Ecto neural progenitor cell (in vitro differentiated cells): Measurements from ENCODE around the gene ALPL.

ENCODE experiments used
- DNase-seq: peaks from one replicate; pipeline ENCODE4 v3.0.0-alpha.2; 2018; ENCODE audit warnings: low spot score

The ALPL gene

GRCh38 chr1:21530368-21531016 is 21.3 kb downstream of the ALPL start:
- DNase-seq, result no peak

DNA sequence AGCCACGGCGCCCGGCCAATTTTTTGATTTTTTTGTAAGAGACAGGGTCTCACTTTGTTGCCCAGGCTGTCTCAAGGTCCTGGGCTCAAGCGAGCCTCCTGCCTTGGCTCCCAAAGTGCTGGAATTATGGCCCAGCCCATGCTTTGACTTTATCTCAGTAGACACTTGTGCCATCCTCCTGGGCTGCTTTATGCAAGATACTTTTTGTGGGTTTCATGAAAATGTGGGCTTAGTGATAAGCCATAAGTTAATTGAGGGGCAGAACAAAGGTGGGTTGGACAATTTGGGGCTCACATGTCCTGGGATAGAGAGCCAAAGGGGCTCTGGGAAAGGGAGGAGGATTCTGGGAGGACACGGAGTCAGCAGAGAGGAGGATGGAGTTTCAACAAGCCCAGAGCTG is 22.0 kb downstream of the ALPL start:
- no peak for DNase-seq

GRCh38 chr1:21532496-21532895 is 23.3 kb downstream of the ALPL start:
- DNase-seq, result no peak

DNA sequence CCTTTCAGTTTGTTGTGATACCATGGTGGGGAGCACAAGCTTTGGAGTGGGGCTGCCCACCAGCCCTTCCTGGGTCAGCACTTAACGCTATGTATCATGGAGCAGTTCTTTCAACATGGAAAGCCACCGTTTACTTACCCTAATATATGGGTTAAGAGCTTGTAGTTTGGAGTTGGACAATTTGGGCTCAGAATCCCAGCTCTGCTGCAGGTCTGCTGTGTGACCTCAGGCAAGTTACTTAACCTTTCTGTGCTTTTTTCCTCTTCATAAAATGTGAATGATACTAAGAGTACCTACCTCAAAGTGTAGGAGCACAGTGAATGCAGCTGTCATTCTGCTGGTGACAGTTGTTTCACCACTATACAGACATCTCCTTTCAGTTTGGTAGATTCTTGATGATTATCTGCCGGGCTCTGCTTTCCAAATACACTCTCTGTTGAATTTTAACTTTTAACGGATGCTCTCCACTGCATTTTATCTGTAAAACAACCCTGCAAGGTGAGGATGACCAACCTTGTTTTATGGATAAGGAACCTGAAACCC is 23.8 kb downstream of the ALPL start:
- DNase-seq, result no peak

DNA sequence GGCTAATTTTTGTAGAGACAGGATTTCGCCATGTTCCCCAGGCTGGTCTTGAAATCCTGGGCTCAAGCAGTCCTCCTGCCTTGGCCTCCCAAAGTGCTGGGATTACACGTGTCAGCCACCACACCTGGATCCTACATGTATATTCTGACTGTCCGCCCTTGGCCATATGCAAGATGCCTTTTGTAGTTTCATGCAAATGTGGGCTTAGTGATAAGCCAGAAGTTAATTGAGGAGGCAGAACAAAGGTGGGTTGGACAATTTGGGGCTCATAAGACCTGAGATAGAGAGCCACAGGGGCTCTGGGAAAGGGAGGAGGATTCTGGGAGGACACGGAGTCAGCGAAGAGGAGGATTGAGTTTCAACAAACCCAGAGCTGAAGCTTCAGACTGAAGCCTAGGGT is 24.9 kb downstream of the ALPL start:
- DNase-seq, result no peak

DNA sequence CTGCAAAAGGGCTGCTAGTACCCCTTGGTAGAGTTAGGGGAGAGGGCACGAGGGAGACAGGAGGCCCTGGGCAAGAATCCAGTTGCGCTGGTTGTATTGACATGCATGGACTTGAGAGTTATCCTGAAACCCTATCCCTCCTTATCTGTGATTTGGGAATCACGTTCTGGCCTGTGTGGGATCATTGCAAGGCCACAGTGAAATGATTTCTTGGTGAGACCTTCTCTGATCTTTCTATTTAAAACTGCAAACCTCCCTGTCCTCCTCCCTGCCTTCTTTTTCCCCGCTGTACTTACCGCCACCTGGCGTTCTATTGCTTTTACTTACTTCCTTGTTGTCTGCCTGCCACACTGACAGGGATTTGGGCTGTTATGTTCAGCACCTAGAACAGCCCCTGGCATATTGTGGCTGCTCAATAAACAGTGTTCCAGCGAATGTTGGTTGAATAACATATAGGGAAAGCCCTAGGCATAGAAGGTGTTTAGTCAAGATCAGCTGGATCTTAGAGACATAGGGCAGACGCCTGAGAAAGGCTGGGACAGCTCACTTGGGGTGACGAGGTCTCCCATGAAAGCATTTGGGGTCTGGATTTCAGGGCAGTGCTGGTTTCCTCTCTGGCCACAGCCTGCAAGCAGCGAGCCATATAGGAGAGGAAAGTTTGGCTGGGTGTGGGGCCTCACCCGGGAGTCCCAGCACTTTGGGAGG is 25.6 kb downstream of the ALPL start:
- DNase-seq, result no peak

DNA sequence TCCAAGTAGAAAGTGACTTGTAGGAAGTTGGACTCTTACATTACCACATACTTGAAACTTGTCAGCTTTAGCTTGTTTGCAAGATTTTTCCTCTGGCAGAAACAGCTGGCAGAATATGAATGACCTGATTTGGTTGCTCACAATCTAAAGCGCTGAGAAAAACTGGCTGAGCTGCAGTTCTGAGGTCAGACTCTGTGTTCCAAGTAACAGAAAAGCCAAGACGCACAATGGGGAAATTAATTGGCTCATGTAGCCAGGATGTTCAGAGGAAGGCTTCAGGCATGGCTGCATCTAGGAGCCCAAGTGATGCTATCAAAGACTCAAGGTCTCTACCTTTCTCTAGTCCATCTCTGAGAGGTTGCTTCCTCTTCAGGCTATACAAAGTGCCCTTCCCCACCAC is 27.0 kb downstream of the ALPL start:
- DNase-seq, result no peak

- DNase-seq, result no peak
These were observed 28.3 kb downstream of the ALPL start for GRCh38 chr1:21537511-21537931.

DNA sequence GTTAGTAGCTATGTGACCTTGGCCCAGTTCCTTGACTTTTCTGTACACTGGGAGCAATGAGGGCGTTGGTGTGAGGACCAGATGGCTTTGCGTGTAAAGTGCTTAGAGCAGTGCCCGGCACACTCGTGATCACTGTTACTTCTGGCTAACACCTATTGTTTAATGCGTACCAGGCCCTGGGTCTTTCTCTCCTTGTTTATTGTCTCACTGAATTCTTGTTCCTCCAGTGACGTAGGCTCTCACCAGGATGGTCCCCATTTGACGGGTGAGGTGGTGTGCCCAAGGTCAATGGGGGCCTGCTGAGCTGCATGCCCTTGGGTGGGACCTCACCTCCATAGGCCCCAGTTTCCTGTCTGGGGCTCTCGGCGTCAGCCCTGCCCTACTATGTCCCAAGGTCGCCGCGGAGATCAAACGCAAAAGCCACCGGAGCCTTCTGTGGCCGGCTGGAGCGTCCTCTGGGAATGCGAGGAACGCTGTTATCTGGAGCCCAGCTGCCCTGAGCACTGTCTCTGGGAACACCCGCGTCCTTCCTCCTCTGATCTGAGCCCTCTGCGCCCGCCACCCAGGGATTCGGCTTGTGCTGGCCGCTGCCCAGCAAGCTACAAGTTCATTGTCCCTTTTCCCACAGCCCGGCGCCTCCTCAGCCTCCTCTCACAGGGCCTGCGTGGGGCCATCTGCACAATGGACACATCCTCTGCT is 28.9 kb downstream of the ALPL start:
- no peak for DNase-seq

- peak; percentile 68 for DNase-seq
These were observed 30.7 kb downstream of the ALPL start for GRCh38 chr1:21539933-21540332.

DNA sequence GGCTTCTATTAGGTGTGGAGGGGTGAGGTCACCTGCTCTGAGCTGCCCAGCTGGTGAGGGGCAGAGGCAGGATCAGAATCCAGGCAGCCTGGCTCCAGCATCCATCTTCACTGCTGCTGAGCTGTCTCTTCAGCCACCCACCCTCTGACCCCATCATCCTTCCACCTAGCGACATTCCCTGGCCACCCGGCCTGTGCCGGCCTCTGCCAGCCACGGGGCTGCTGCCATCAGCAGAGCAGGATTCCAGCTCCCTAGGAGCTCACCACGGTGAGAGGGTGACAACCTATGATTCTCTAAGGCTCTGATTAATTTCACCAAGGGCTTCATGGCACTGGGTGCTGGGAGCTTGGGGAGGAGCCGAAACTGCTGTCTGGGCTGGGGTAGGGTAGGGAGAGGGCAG is 32.1 kb downstream of the ALPL start:
- no peak for DNase-seq

- DNase-seq, result no peak
These were observed 32.6 kb downstream of the ALPL start for GRCh38 chr1:21541835-21542234.

- no peak for DNase-seq
These were observed 34.4 kb downstream of the ALPL start for GRCh38 chr1:21543598-21543997.

DNA sequence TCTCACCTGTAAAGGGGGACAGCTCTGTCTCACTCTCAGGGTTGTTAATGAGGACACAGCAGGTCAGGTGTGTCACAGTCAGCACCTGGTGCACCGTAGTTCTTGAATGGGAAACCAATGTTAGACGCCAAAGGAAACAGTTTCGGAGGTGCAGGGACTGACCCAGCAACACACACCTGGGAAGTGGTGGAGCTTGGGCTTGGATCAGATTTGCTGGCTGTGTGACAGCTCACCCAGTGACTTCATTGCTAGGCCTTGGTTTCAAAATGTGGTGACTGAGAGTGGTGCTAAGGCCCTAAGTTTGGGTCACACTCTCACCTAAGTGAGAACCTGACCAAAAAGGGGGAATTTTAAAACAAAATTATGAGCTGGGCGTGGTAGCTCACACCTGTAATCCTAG is 34.9 kb downstream of the ALPL start:
- no peak for DNase-seq

- DNase-seq, result no peak
These were observed 37.1 kb downstream of the ALPL start for GRCh38 chr1:21546122-21546825.

GRCh38 chr1:21547876-21548275 is 38.7 kb downstream of the ALPL start:
- no peak for DNase-seq

DNA sequence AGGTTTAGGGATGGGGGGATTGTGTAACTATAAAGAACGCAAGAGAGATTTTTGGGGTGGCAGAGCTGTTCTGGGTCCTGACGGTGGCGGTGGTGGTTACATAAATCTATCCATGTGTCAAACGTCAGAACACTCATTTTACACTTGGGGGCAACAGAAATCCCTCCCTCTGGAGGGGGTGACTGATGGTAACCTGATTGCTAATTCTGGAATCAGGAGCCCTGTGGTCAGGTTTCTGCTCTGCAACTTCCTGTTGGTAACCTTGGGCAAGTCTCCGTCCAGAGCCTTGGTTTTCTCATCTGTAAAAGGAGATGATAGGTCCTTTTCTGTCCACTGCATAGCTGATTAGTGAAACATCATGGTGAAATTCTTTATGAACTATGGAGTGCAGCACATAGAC is 40.9 kb downstream of the ALPL start:
- no peak for DNase-seq

DNA sequence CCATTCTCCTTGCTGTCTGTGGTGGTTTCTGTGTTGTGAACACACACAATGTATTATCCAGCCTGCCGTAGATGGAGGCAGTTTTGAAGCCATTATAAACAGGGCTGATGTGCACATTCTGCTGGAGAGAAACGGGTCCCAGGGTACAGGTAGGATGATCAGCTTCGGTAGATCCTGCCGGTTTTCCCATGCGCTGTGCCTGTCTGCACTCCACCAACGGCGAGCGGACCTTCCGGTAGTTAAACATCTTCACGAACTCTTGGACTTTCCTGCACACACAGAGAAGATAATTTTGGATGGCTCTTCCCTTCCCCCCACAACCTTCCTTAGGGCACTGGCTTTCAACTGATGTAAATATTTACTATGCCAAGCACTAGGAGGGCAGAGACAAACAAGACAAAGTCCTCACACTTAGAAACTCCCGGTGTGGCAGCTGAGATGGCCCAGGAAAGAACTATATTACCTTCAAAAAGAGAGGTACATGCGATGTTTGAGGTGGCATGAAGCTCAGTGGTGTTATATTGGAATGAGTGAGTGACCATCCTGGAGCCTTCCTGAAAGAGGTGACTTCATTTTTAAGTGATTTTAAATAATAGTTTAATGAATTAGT is 41.7 kb downstream of the ALPL start:
- DNase-seq, result no peak

DNA sequence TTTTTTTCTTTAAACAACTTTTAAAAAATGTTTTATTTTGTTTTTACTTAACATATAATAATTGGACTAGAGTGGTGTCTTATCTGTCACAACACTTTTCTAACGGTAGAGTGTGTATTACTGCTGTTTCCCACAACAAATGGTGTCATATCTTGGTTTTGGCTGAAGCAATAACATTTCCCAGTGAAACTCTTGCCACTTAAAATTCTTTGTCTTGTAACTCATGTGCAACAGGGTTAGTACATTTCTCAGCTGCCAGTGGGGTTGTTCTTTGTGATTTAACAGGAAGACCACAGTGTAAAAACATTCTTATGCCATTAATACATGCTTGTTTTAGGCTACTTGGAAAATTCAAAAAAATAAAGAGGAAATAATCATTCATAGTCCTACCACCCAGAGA is 43.5 kb downstream of the ALPL start:
- DNase-seq, result no peak

DNA sequence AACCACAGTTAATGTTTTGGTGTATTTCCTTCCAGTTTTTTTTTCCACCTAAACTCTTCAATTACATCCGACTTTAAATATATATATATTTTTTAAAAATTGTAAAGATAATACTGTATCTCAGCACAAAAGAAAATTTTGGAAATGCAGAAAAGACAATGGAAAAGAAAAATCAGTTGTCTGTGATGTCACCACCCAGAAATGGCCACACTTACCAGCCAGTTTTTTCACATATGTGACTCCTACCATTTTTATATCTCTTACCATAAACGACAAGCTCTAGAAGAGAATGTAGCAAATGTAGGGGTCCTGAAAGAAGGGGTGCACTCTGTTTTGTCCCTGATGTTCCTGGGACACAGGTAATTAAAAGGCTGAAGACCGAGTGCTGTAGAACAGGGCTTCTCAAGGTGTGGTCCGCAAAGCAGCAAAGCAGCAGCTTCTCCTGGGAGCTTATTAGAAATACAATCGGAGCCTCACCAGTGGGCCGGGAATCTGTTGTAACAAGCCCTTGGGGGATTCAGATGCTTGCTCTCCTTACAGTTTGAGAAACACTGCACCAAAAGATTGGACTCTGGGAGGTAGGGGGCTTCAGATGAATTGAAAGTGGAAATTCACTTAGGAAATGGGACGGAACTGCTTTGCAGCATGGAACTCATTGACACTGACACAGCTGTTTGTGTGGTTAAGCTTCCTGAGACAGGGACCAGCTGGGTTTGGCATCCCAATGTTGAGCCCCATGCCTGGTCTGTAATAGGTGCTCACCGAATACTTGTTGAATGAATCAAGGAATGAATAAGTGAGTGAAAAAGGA is 44.1 kb downstream of the ALPL start:
- DNase-seq, result no peak
